Retinal pigment epithelial cell (primary cell): ENCODE data around the gene FCN3.

Experiments used
- DNase-seq: peaks from one replicate; pipeline ENCODE4 v3.0.0-alpha.2; 2010; ENCODE audit warnings: low read depth
- H3K4me3 ChIP-seq: 2 replicates; pipeline ENCODE4 v1.5.1; 2011; ENCODE audit warnings: mild to moderate bottlenecking, low read length, control low read depth, moderate library complexity
- CTCF ChIP-seq: conservative IDR thresholded peaks from 2 replicates; pipeline ENCODE4 v1.5.1; 2011; ENCODE audit warnings: low read depth, low read length, control low read depth, inconsistent platforms

FCN3 gene

GRCh38 chr1:27335506-27336422 is 38.9 kb downstream of the FCN3 start:
- no peak overlapping the region for H3K4me3 ChIP-seq
- TF ChIP-seq CTCF: no peak
- DNase-seq: no peak

- no peak for TF ChIP-seq CTCF
- H3K4me3 ChIP-seq: no peak overlapping the region
- DNase-seq: no peak
These were observed 40.8 kb downstream of the FCN3 start for GRCh38 chr1:27333717-27334279.

GRCh38 chr1:27332536-27333281 is 41.9 kb downstream of the FCN3 start:
- no peak for DNase-seq
- peak; percentile 94 for TF ChIP-seq CTCF
- no peak overlapping the region for H3K4me3 ChIP-seq

GRCh38 chr1:27331922-27332321 is 42.7 kb downstream of the FCN3 start:
- no peak overlapping the region for H3K4me3 ChIP-seq
- no peak for TF ChIP-seq CTCF
- DNase-seq: no peak

GRCh38 chr1:27331426-27331825 is 43.2 kb downstream of the FCN3 start:
- no peak for DNase-seq
- H3K4me3 ChIP-seq: no peak overlapping the region
- no peak for TF ChIP-seq CTCF

GRCh38 chr1:27330786-27331185 is 43.8 kb downstream of the FCN3 start:
- H3K4me3 ChIP-seq: no peak overlapping the region
- no peak for TF ChIP-seq CTCF
- DNase-seq: no peak
